NCI-H460 (cell line): ENCODE results near the gene XCL2. TPM values are rescaled to one million over a fixed set of nuclear protein-coding genes. Genes with fewer than 3 reads are reported as not detected.

Source experiments
- total RNA-seq: library from RNA; depleted of rRNA; stranded (reverse); fragments of >200 nt; shearing (Covaris generic); gene quantifications from 2 replicates; pipeline ENCODE4 v1.2.3, GENCODE V29; 2014; rRNA removed

The XCL2 gene
- total RNA-seq, 1 experiment from 2014 or later, result not detected

Other genes with a start within 250 kb of the XCL2 start
- not detected in 2 replicates for gene XCL1, start 32.6 kb upstream of the XCL2 start, total RNA-seq
- gene DPT, start 185.2 kb upstream of the XCL2 start, total RNA-seq, result not detected in 2 replicates